HepG2 (cell line): Measurements from ENCODE around the gene S100A7. TPM values are rescaled to one million over a fixed set of nuclear protein-coding genes. Genes with fewer than 3 reads are reported as not detected.

Experiments
- ATAC-seq: fragments of 200-7000 bp; cut with Tn5 transposase; 3 replicates; pipeline ENCODE4 v1.9.1; 2020; ENCODE audit warnings: mild to moderate bottlenecking, moderate library complexity
- BruUV-seq: library from RNA; stranded (reverse); fragments of 400-500 nt; replicated peaks from 2 replicates; lab custom pipeline; 2021; lab: Mats Ljungman, UMichigan
- CTCF ChIA-PET: fragments of 300-600 bp; formaldehyde crosslinking; extraction: SDS; loops from one replicate; lab custom pipeline; 2021; ENCODE audit warnings: low total read pairs, inconsistent platforms, low intra/inter-chr PET ratio; lab: Yijun Ruan, JAX
- POLR2A ChIA-PET: fragments of 350-600 bp; sonication (Branson Sonifier 250); formaldehyde crosslinking; loops from one replicate; lab custom pipeline; 2020; ENCODE audit warnings: antibody characterized with exemption, inconsistent platforms; lab: Yijun Ruan, JAX
- DNase-seq: peaks from one replicate; pipeline ENCODE4 v3.0.0-alpha.2; 2015; ENCODE audit warnings: low spot score
- FAIRE-seq: peaks from 3 replicates; lab custom pipeline; 2011; peaks lifted over from hg19 to GRCh38; lab: Jason Lieb, UNC
- H2AFZ ChIP-seq: one replicate; pipeline ENCODE4 v1.6.1; 2011; ENCODE audit warnings: low read length, inconsistent platforms
- H3K27ac ChIP-seq: fragments of 300-600 bp; 3 replicates; pipeline ENCODE4 v1.8.0; 2011; ENCODE audit warnings: mixed run types, mild to moderate bottlenecking, mixed read lengths, low read length, inconsistent platforms; ENCODE audit not compliant: insufficient read depth; ENCODE audit errors: extremely low read length
- H3K27me3 ChIP-seq, 2 experiments: fragments of 200-600 bp in 1 of 2; 2 replicates in 1 of 2; 3 replicates in 1 of 2; pipeline versions ENCODE4 v1.6.0 to v1.8.0; 2011; ENCODE audit warnings: low read length in 2 of 2, mild to moderate bottlenecking in 2 of 2, moderate library complexity in 2 of 2, inconsistent platforms in 1 of 2; ENCODE audit not compliant: insufficient read depth in 2 of 2, control insufficient read depth in 1 of 2
- H3K36me3 ChIP-seq, 2 experiments: fragments of 200-600 bp in 1 of 2; replicated peaks in 1 of 2; 2 replicates in 1 of 2; 3 replicates in 1 of 2; pipeline versions ENCODE4 v1.5.1 to v1.8.0; 2011; ENCODE audit warnings: low read length in 2 of 2, inconsistent platforms in 1 of 2; ENCODE audit not compliant: insufficient read depth in 2 of 2, control insufficient read depth in 1 of 2
- H3K4me1 ChIP-seq: 2 replicates; pipeline ENCODE4 v1.5.1; 2012; ENCODE audit warnings: low read length, inconsistent platforms; ENCODE audit not compliant: insufficient read depth
- H3K4me2 ChIP-seq: 2 replicates; pipeline ENCODE4 v1.6.0; 2011; ENCODE audit warnings: low read depth, low read length, inconsistent platforms
- H3K4me3 ChIP-seq, 3 experiments: fragments of 200-600 bp in 1 of 3; sonication (generic), shearing (Covaris generic) in 1 of 3; replicated peaks in 1 of 3; 2 replicates each; pipeline ENCODE4 v1.5.1; 2011 to 2016; ENCODE audit warnings: low read length in 3 of 3, inconsistent platforms in 2 of 3, low read depth in 2 of 3, mild to moderate bottlenecking in 2 of 3, control low read depth in 1 of 3, mixed read lengths in 1 of 3; ENCODE audit not compliant: insufficient read depth in 1 of 3
- H3K79me2 ChIP-seq: one replicate; pipeline ENCODE4 v1.6.1; 2011; ENCODE audit warnings: low read length, inconsistent platforms; ENCODE audit not compliant: insufficient read depth
- H3K9ac ChIP-seq: 2 replicates; pipeline ENCODE4 v1.6.0; 2011; ENCODE audit warnings: mild to moderate bottlenecking, low read depth, low read length, inconsistent platforms; ENCODE audit not compliant: insufficient read depth
- H3K9me3 ChIP-seq: 2 replicates; pipeline ENCODE4 v1.5.1; 2012; ENCODE audit warnings: mild to moderate bottlenecking, low read length
- H4K20me1 ChIP-seq: 2 replicates; pipeline ENCODE4 v1.6.0; 2011; ENCODE audit warnings: inconsistent platforms, mild to moderate bottlenecking, low read length, moderate library complexity; ENCODE audit not compliant: insufficient read depth
- AGO2 ChIP-seq: fragments of 200-400 bp; formaldehyde crosslinking; optimal IDR thresholded peaks from 2 replicates; pipeline ENCODE3; 2017; ENCODE audit warnings: mild to moderate bottlenecking, low read depth, low read length, moderate library complexity
- HIVEP1 ChIP-seq: sonication (generic); formaldehyde crosslinking; IDR thresholded peaks from 2 replicates; pipeline ENCODE4 v1.4.0; 2020; ENCODE audit warnings: mild to moderate bottlenecking, missing genetic modification reagents
- KLF12 ChIP-seq: sonication (generic); formaldehyde crosslinking; IDR thresholded peaks from 2 replicates; pipeline ENCODE4 v1.4.0; 2020; ENCODE audit warnings: missing genetic modification reagents, borderline replicate concordance
- NPAS2 ChIP-seq: sonication (generic); formaldehyde crosslinking; IDR thresholded peaks from 2 replicates; pipeline ENCODE4 v1.8.0; 2022; ENCODE audit warnings: mild to moderate bottlenecking, missing genetic modification reagents, borderline replicate concordance
- REL ChIP-seq: sonication (generic); formaldehyde crosslinking; conservative IDR thresholded peaks from 2 replicates; pipeline ENCODE4 v1.8.0; 2022; ENCODE audit warnings: mild to moderate bottlenecking, missing genetic modification reagents, moderate library complexity
- RNF2 ChIP-seq: fragments of 450-650 bp; conservative IDR thresholded peaks from 2 replicates; pipeline ENCODE4 v1.6.1; 2016; ENCODE audit warnings: low read depth
- SKI ChIP-seq: fragments of 450-650 bp; IDR thresholded peaks from one replicate; pipeline ENCODE4 v1.6.1; 2018; ENCODE audit warnings: mild to moderate bottlenecking; ENCODE audit not compliant: partially characterized antibody
- SRSF9 ChIP-seq: fragments of 200-400 bp; formaldehyde crosslinking; IDR thresholded peaks from 2 replicates; pipeline ENCODE4 v1.6.1; 2018; ENCODE audit warnings: borderline replicate concordance, mild to moderate bottlenecking, low read depth, low read length; ENCODE audit not compliant: insufficient read depth, poor library complexity, severe bottlenecking
- ZNF292 ChIP-seq: sonication (generic); formaldehyde crosslinking; IDR thresholded peaks from 2 replicates; pipeline ENCODE4 v1.8.1; 2022; ENCODE audit warnings: mild to moderate bottlenecking, low read depth, missing genetic modification reagents, borderline replicate concordance
- ZNF510 ChIP-seq: sonication (generic); formaldehyde crosslinking; IDR thresholded peaks from 2 replicates; pipeline ENCODE4 v1.4.0; 2020; ENCODE audit warnings: low read depth, mild to moderate bottlenecking, missing genetic modification reagents
- WGBS: methylation state at CpG from one replicate; pipeline ENCODE4 v1.1.6; 2017; ENCODE audit warnings: low lambda C conversion rate; 5-methylcytosine and 5-hydroxymethylcytosine counted together
- in situ Hi-C: cut with HindIII; loops from 2 replicates; pipeline ENCODE4 v1.10.0; 2017; ENCODE audit warnings: low pct_unique_long_range_greater_than_20kb; ENCODE audit not compliant: extremely low pct_ligation_motif_present
- intact Hi-C: fragments of 100-400 bp; cut with micrococcal nuclease; formaldehyde crosslinking; loops from one replicate; pipeline ENCODE4 v1.10.0; 2022; ENCODE audit not compliant: unreplicated experiment
- polyA plus RNA-seq, 8 experiments: library from polyadenylated mRNA; depleted of rRNA in 3 of 8; stranded (reverse) in 7 of 8; unstranded in 1 of 8; fragments of >200 nt; fragmentation: Illumina TruSeq in 4 of 8; extraction: Trizol in 4 of 8; gene quantifications; 2 replicates each; pipeline versions ENCODE4 v1.2.1 to v1.2.3, GENCODE V29; 2011 to 2016; ENCODE audit warnings: low read depth in 4 of 8, missing spikeins in 1 of 8, mixed read lengths in 1 of 8; ENCODE audit not compliant: insufficient read depth in 1 of 8
- total RNA-seq, 5 experiments: library from RNA; depleted of rRNA; stranded (reverse); fragments of >200 nt; fragmentation: Illumina TruSeq; extraction: Trizol; gene quantifications; 2 replicates each; pipeline ENCODE4 v1.2.3, GENCODE V29; 2016; ENCODE audit warnings: low read depth in 1 of 5
- TF ChIP-seq, protein P1 (sequence below): sonication (generic); formaldehyde crosslinking; IDR thresholded peaks from 2 replicates; pipeline ENCODE4 v1.8.0; 2022; ENCODE audit warnings: mild to moderate bottlenecking, missing genetic modification reagents, borderline replicate concordance
- TF ChIP-seq, protein P2 (sequence below): sonication (generic); formaldehyde crosslinking; IDR thresholded peaks from 2 replicates; pipeline ENCODE4 v1.4.0; 2020; ENCODE audit warnings: mild to moderate bottlenecking, missing genetic modification reagents
- TF ChIP-seq, protein P3 (sequence below): sonication (generic); formaldehyde crosslinking; IDR thresholded peaks from 2 replicates; pipeline ENCODE4 v1.5.0; 2020; ENCODE audit warnings: missing genetic modification reagents
- TF ChIP-seq, protein P4 (sequence below): sonication (generic); formaldehyde crosslinking; conservative IDR thresholded peaks from 2 replicates; pipeline ENCODE4 v1.4.0; 2020; ENCODE audit warnings: missing genetic modification reagents

Gene S100A7
- total and polyA plus RNA-seq, 2 of the 13 experiments (the other 11 are each of a cell fraction or from before 2014, with no cell fraction given), result not detected

DNA sequence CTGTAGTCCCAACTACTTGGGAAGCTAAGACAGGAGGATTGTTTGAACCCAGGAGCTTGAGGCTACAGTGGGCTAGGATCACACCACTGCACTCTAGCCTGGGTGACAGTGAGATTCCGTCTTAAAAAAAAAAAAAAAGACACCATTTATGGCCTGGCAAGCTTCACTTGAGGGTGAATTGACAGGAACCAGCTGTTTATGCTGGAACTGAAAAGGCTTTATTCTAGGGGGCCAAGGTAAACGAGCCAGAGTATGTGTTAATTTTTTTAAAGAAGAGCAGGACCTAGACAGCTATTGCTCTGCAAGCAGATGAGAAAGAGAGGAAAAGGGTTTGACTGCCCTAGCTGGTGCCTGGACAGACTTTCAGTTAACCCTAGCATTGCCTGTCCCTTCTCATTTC is 38.3 kb upstream of the S100A7 start:
- CTCF ChIA-PET, result no interaction called here
- DNase-seq, result no peak
- no peaks in the 10 kb centered on the region for H3K4me1 ChIP-seq
- no peak overlapping the region for H3K27ac ChIP-seq
- no peaks in the 10 kb centered on the region for H3K9me3 ChIP-seq
- H3K9ac ChIP-seq, result no peak overlapping the region
- no peaks in the 10 kb centered on the region for H3K36me3 ChIP-seq
- BruUV-seq, result no TSS peak
- POLR2A ChIA-PET, result no interaction called here
- in situ Hi-C loops (loop anchor here (5.0 kb wide), 1 partner anchor 151 kb away; the partner anchor contains the start of gene PGLYRP4), intact Hi-C loops (no loop called here)
- no peak overlapping the region for H2AFZ ChIP-seq
- H3K4me2 ChIP-seq, result no peak overlapping the region
- TF ChIP-seq NPAS2 (CRISPR knock-in tag), result no peak
- TF ChIP-seq ZNF510 (CRISPR knock-in tag), result no peak
- TF ChIP-seq ZNF292 (CRISPR knock-in tag), result no peak
- TF ChIP-seq SKI, result no peak
- no peak for TF ChIP-seq KLF12
- TF ChIP-seq, protein P1, sequence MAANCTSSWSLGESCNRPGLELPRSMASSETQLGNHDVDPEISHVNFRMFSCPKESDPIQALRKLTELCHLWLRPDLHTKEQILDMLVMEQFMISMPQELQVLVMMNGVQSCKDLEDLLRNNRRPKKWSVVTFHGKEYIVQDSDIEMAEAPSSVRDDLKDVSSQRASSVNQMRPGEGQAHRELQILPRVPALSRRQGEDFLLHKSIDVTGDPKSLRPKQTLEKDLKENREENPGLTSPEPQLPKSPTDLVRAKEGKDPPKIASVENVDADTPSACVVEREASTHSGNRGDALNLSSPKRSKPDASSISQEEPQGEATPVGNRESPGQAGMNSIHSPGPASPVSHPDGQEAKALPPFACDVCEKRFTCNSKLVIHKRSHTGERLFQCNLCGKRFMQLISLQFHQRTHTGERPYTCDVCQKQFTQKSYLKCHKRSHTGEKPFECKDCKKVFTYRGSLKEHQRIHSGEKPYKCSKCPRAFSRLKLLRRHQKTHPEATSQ (CRISPR knock-in tag), result no peak
- no peak for TF ChIP-seq HIVEP1 (CRISPR knock-in tag)
- no peak for TF ChIP-seq REL (CRISPR knock-in tag)
- TF ChIP-seq, protein P2, sequence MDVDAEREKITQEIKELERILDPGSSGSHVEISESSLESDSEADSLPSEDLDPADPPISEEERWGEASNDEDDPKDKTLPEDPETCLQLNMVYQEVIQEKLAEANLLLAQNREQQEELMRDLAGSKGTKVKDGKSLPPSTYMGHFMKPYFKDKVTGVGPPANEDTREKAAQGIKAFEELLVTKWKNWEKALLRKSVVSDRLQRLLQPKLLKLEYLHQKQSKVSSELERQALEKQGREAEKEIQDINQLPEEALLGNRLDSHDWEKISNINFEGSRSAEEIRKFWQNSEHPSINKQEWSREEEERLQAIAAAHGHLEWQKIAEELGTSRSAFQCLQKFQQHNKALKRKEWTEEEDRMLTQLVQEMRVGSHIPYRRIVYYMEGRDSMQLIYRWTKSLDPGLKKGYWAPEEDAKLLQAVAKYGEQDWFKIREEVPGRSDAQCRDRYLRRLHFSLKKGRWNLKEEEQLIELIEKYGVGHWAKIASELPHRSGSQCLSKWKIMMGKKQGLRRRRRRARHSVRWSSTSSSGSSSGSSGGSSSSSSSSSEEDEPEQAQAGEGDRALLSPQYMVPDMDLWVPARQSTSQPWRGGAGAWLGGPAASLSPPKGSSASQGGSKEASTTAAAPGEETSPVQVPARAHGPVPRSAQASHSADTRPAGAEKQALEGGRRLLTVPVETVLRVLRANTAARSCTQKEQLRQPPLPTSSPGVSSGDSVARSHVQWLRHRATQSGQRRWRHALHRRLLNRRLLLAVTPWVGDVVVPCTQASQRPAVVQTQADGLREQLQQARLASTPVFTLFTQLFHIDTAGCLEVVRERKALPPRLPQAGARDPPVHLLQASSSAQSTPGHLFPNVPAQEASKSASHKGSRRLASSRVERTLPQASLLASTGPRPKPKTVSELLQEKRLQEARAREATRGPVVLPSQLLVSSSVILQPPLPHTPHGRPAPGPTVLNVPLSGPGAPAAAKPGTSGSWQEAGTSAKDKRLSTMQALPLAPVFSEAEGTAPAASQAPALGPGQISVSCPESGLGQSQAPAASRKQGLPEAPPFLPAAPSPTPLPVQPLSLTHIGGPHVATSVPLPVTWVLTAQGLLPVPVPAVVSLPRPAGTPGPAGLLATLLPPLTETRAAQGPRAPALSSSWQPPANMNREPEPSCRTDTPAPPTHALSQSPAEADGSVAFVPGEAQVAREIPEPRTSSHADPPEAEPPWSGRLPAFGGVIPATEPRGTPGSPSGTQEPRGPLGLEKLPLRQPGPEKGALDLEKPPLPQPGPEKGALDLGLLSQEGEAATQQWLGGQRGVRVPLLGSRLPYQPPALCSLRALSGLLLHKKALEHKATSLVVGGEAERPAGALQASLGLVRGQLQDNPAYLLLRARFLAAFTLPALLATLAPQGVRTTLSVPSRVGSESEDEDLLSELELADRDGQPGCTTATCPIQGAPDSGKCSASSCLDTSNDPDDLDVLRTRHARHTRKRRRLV, result no peak
- TF ChIP-seq SRSF9, result no peak
- TF ChIP-seq AGO2, result no peak
- no peak for TF ChIP-seq RNF2
- TF ChIP-seq, protein P3, sequence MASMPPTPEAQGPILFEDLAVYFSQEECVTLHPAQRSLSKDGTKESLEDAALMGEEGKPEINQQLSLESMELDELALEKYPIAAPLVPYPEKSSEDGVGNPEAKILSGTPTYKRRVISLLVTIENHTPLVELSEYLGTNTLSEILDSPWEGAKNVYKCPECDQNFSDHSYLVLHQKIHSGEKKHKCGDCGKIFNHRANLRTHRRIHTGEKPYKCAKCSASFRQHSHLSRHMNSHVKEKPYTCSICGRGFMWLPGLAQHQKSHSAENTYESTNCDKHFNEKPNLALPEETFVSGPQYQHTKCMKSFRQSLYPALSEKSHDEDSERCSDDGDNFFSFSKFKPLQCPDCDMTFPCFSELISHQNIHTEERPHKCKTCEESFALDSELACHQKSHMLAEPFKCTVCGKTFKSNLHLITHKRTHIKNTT (CRISPR knock-in tag), result no peak
- TF ChIP-seq, protein P4, sequence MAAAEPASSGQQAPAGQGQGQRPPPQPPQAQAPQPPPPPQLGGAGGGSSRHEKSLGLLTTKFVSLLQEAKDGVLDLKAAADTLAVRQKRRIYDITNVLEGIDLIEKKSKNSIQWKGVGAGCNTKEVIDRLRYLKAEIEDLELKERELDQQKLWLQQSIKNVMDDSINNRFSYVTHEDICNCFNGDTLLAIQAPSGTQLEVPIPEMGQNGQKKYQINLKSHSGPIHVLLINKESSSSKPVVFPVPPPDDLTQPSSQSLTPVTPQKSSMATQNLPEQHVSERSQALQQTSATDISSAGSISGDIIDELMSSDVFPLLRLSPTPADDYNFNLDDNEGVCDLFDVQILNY (CRISPR knock-in tag), result no peak
- no peak overlapping the region for H3K4me3 ChIP-seq
- no peak for FAIRE-seq
- ATAC-seq, result no peak
- WGBS, result 0% methylated on average over 2 of the region's 2 CpGs
- H3K27me3 ChIP-seq, result peaks cover 3 to 6% of the 10 kb centered on the region in 2 experiments; a peak in 3 of 5 replicates
- no peaks in the 10 kb centered on the region for H4K20me1 ChIP-seq
- H3K79me2 ChIP-seq, result no peaks in the 10 kb centered on the region
